MM.1S (cell line): Measurements from ENCODE around the gene MCEMP1.

ENCODE experiments used
- DNase-seq: peaks from one replicate; pipeline ENCODE4 v3.0.0-alpha.2; 2015
- H2AFZ ChIP-seq: fragments of 300-600 bp; sonication (generic); 2 replicates; pipeline ENCODE4 v1.6.0; 2016; ENCODE audit warnings: antibody characterized with exemption, low read length
- H3F3A ChIP-seq: fragments of 300-600 bp; sonication (generic); 2 replicates; pipeline ENCODE4 v1.6.1; 2016; ENCODE audit warnings: mild to moderate bottlenecking, antibody characterized with exemption, low read length, moderate library complexity, mixed read lengths; ENCODE audit not compliant: insufficient read depth
- H3K27ac ChIP-seq: fragments of 300-600 bp; sonication (generic); 2 replicates; pipeline ENCODE4 v1.5.1; 2016; ENCODE audit warnings: mild to moderate bottlenecking, low read length
- H3K27me3 ChIP-seq: fragments of 300-600 bp; sonication (generic); replicated peaks from 2 replicates; pipeline ENCODE4 v1.6.0; 2016; ENCODE audit warnings: low read length; ENCODE audit not compliant: insufficient read depth
- H3K36me3 ChIP-seq: fragments of 300-600 bp; sonication (generic); replicated peaks from 2 replicates; pipeline ENCODE4 v1.6.1; 2016; ENCODE audit warnings: mild to moderate bottlenecking, low read length, mixed read lengths; ENCODE audit not compliant: insufficient read depth
- H3K4me1 ChIP-seq: fragments of 300-600 bp; sonication (generic); 2 replicates; pipeline ENCODE4 v1.6.1; 2016; ENCODE audit warnings: low read length, mixed read lengths
- H3K4me2 ChIP-seq: fragments of 300-600 bp; sonication (generic); 2 replicates; pipeline ENCODE4 v1.6.0; 2016; ENCODE audit warnings: low read depth, low read length
- H3K4me3 ChIP-seq: fragments of 300-600 bp; sonication (generic); 2 replicates; pipeline ENCODE4 v1.5.1; 2016; ENCODE audit warnings: low read length, mixed read lengths
- H3K79me2 ChIP-seq: fragments of 300-600 bp; sonication (generic); 2 replicates; pipeline ENCODE4 v1.6.1; 2016; ENCODE audit warnings: mixed run types, low read length, mixed read lengths
- H3K9ac ChIP-seq: fragments of 300-600 bp; sonication (generic); 2 replicates; pipeline ENCODE4 v1.6.1; 2016; ENCODE audit warnings: low read length, mixed read lengths
- H3K9me2 ChIP-seq: fragments of 300-600 bp; sonication (generic); replicated peaks from 2 replicates; pipeline ENCODE4 v1.6.1; 2016; ENCODE audit warnings: mild to moderate bottlenecking, low read length, mixed read lengths; ENCODE audit not compliant: insufficient read depth
- H3K9me3 ChIP-seq: fragments of 300-600 bp; sonication (generic); replicated peaks from 2 replicates; pipeline ENCODE4 v1.6.1; 2016; ENCODE audit warnings: mild to moderate bottlenecking, low read length, mixed read lengths; ENCODE audit not compliant: insufficient read depth
- H4K20me1 ChIP-seq: fragments of 300-600 bp; sonication (generic); 2 replicates; pipeline ENCODE4 v1.6.1; 2016; ENCODE audit warnings: mild to moderate bottlenecking, low read length, moderate library complexity, mixed read lengths; ENCODE audit not compliant: insufficient read depth
- CTCF ChIP-seq: fragments of 300-600 bp; sonication (generic); IDR thresholded peaks from 2 replicates; pipeline ENCODE4 v1.5.1; 2016; ENCODE audit warnings: antibody characterized with exemption, low read length, mixed read lengths
- EZH2 ChIP-seq: fragments of 300-600 bp; sonication (generic); optimal IDR thresholded peaks from 2 replicates; pipeline ENCODE3; 2017; ENCODE audit warnings: low read depth, mild to moderate bottlenecking, antibody characterized with exemption, low read length, mixed read lengths
- EZH2phosphoT487 ChIP-seq: fragments of 300-600 bp; sonication (generic); IDR thresholded peaks from 2 replicates; pipeline ENCODE4 v1.6.1; 2018; ENCODE audit warnings: antibody characterized with exemption, low read length

MCEMP1 gene

GRCh38 chr19:7668842-7669241, 8.0 kb upstream of the MCEMP1 start, which contains the start of gene RETN:
Gene RETN, plus strand, starts transcription at chr19:7669049. Its CDS starts 278 bp downstream, at chr19:7669327.
- H3K4me2 ChIP-seq, result no peak within 1 kb of the TSS

DNA sequence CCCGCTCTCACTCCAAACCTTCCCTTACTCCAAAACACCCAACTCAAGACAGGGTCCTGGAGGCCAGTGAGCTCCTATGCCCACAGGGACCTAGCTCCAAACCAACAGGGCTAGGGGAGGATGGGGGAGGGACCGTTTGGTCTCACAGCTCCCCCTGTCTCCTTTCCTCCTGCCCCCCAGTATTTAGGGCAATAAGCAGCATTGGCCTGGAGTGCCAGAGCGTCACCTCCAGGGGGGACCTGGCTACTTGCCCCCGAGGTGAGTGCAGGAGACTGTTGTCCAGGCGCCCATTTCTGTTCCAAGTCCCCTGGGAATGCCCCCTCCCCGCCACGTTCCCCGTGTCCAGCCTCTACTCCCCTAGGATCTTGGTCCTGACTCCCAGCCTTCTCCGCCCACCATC, 7.2 kb upstream of the MCEMP1 start:
- H3K9me2 ChIP-seq, result no peaks in the 10 kb centered on the region
- H3K36me3 ChIP-seq, result no peaks in the 10 kb centered on the region
- H3K4me1 ChIP-seq, result no peaks in the 10 kb centered on the region
- no peak overlapping the region for H3K9ac ChIP-seq
- H2AFZ ChIP-seq, result no peak overlapping the region
- H3K4me3 ChIP-seq, result no peak overlapping the region
- no peak for TF ChIP-seq EZH2
- no peak for DNase-seq
- H3F3A ChIP-seq, result no peaks in the 10 kb centered on the region
- no peaks in the 10 kb centered on the region for H3K9me3 ChIP-seq
- H3K27ac ChIP-seq, result no peak overlapping the region
- peaks cover 80% of the 10 kb centered on the region for H3K27me3 ChIP-seq
- H3K4me2 ChIP-seq, result no peak overlapping the region
- H3K79me2 ChIP-seq, result no peaks in the 10 kb centered on the region
- no peaks in the 10 kb centered on the region for H4K20me1 ChIP-seq

More at GRCh38 chr19:7668842-7669241, 8.0 kb upstream of the MCEMP1 start, which contains the start of gene RETN:
- no peaks in the 10 kb centered on the region for H4K20me1 ChIP-seq
- H3K4me3 ChIP-seq, result no peak within 1 kb of the TSS
- no peaks in the 10 kb centered on the region for H3F3A ChIP-seq
- TF ChIP-seq EZH2phosphoT487 (no peak), EZH2 (no peak), CTCF (no peak)
- H3K9me2 ChIP-seq, result no peaks in the 10 kb centered on the region
- no peak within 1 kb of the TSS for H2AFZ ChIP-seq
- DNase-seq, result no peak
- no peaks in the 10 kb centered on the region for H3K36me3 ChIP-seq
- H3K9me3 ChIP-seq, result no peaks in the 10 kb centered on the region
- H3K27me3 ChIP-seq, result peaks cover 84% of the 10 kb centered on the region
- no peaks in the 10 kb centered on the region for H3K79me2 ChIP-seq
- H3K4me1 ChIP-seq, result no peaks in the 10 kb centered on the region
- H3K9ac ChIP-seq, result no peak within 1 kb of the TSS
- H3K27ac ChIP-seq, result no peak within 1 kb of the TSS

GRCh38 chr19:7670150-7670783, 6.6 kb upstream of the MCEMP1 start:
- Histone ChIP-seq H3K9ac (no peak overlapping the region), H3K4me3 (no peak overlapping the region)

More at GRCh38 chr19:7670150-7670783, 6.6 kb upstream of the MCEMP1 start:
- TF ChIP-seq CTCF, result no peak
- TF ChIP-seq EZH2, result no peak
- Histone ChIP-seq H3K9me3 (no peaks in the 10 kb centered on the region), H3K4me2 (no peak overlapping the region), H3K36me3 (no peaks in the 10 kb centered on the region), H3K27me3 (peaks cover 78% of the 10 kb centered on the region), H3K27ac (no peak overlapping the region), H3K4me1 (no peaks in the 10 kb centered on the region), H3K9me2 (no peaks in the 10 kb centered on the region), H3K79me2 (no peaks in the 10 kb centered on the region), H2AFZ (no peak overlapping the region), H3F3A (no peaks in the 10 kb centered on the region), H4K20me1 (no peaks in the 10 kb centered on the region)
- no peak for DNase-seq
